K562 (cell line): ENCODE data around the gene CD52. TPM values are rescaled to one million over a fixed set of nuclear protein-coding genes. Genes with fewer than 3 reads are reported as not detected.

Source experiments
- CHCHD3 ChIP-seq: fragments of 250-450 bp; sonication (Bioruptor Pico); IDR thresholded peaks from 2 replicates; pipeline ENCODE4 v2.1.2; 2022; ENCODE audit warnings: mild to moderate bottlenecking
- CREBBP ChIP-seq: IDR thresholded peaks from one replicate; pipeline ENCODE4 v1.6.1; 2012; ENCODE audit warnings: low read depth, mild to moderate bottlenecking, control low read depth, inconsistent platforms, low read length
- GATAD2A ChIP-seq: fragments of 450-650 bp; IDR thresholded peaks from 2 replicates; pipeline ENCODE4 v1.6.1; 2017
- HDAC8 ChIP-seq: fragments of 450-650 bp; IDR thresholded peaks from 2 replicates; pipeline ENCODE4 v1.6.1; 2016; ENCODE audit warnings: mild to moderate bottlenecking, missing genetic modification characterization, moderate library complexity, missing compliant biosample characterization
- HEY1 ChIP-seq: fragments of 250-450 bp; sonication (Bioruptor Pico); IDR thresholded peaks from 2 replicates; pipeline ENCODE4 v1.5.0; 2020; ENCODE audit warnings: mild to moderate bottlenecking, moderate library complexity, borderline replicate concordance
- HMGN3 ChIP-seq: IDR thresholded peaks from 2 replicates; pipeline ENCODE4 v1.6.1; 2011; ENCODE audit warnings: borderline replicate concordance, low read depth, mild to moderate bottlenecking, mixed read lengths, low read length; ENCODE audit not compliant: insufficient read length; ENCODE audit errors: extremely low read depth
- KLF10 ChIP-seq: fragments of 250-450 bp; sonication (Bioruptor Pico); IDR thresholded peaks from 2 replicates; pipeline ENCODE4 v1.6.1; 2021; ENCODE audit warnings: matching md5 sums
- MAFG ChIP-seq: fragments of 450-650 bp; conservative IDR thresholded peaks from 2 replicates; pipeline ENCODE4 v1.6.1; 2016; ENCODE audit warnings: missing genetic modification characterization, missing compliant biosample characterization
- MCM7 ChIP-seq, 2 experiments: fragments of 450-650 bp; IDR thresholded peaks; 2 replicates each; pipeline ENCODE4 v1.6.1; 2016 to 2018
- MTA3 ChIP-seq: fragments of 450-650 bp; formaldehyde crosslinking; IDR thresholded peaks from 2 replicates; pipeline ENCODE4 v1.6.1; 2017; ENCODE audit warnings: mild to moderate bottlenecking, borderline replicate concordance
- MYC ChIP-seq, 2 experiments: fragments of 250-450 bp in 1 of 2; sonication (Bioruptor Pico) in 1 of 2; IDR thresholded peaks; 2 replicates each; pipeline versions ENCODE4 v1.5.1 to v1.6.1; 2012 to 2021; ENCODE audit warnings: low read depth in 2 of 2, borderline replicate concordance in 1 of 2, improper control_type of control experiment in 1 of 2, low read length in 1 of 2, mild to moderate bottlenecking in 1 of 2, moderate library complexity in 1 of 2
- NFATC3 ChIP-seq: fragments of 450-650 bp; IDR thresholded peaks from 2 replicates; pipeline ENCODE4 v1.6.1; 2017; ENCODE audit warnings: mild to moderate bottlenecking
- PHTF2 ChIP-seq: fragments of 250-450 bp; sonication (Bioruptor Pico); IDR thresholded peaks from 2 replicates; pipeline ENCODE4 v1.5.0; 2021; ENCODE audit warnings: mild to moderate bottlenecking
- PPARD ChIP-seq: fragments of 250-450 bp; sonication (Bioruptor Pico); IDR thresholded peaks from 2 replicates; pipeline ENCODE4 v1.8.0; 2022; ENCODE audit warnings: inconsistent platforms, mild to moderate bottlenecking, moderate library complexity
- TARDBP ChIP-seq: fragments of 450-650 bp; IDR thresholded peaks from 2 replicates; pipeline ENCODE4 v1.6.1; 2016
- THAP7 ChIP-seq: fragments of 250-450 bp; sonication (Bioruptor Pico); IDR thresholded peaks from 2 replicates; pipeline ENCODE4 v1.5.0; 2021
- TRIM24 ChIP-seq, 2 experiments: fragments of 450-650 bp; IDR thresholded peaks; 2 replicates each; pipeline ENCODE4 v1.6.1; 2016
- ZBTB7A ChIP-seq: IDR thresholded peaks from 2 replicates; pipeline ENCODE4 v1.6.1; 2011; ENCODE audit warnings: low read depth, mild to moderate bottlenecking, low read length, moderate library complexity, borderline replicate concordance; ENCODE audit not compliant: control insufficient read depth
- ZFP30 ChIP-seq: fragments of 250-450 bp; sonication (Bioruptor Pico); IDR thresholded peaks from 2 replicates; pipeline ENCODE4 v1.8.0; 2022; ENCODE audit warnings: moderate library complexity, mild to moderate bottlenecking, inconsistent platforms, borderline replicate concordance
- ZKSCAN3 ChIP-seq: fragments of 250-450 bp; sonication (Bioruptor Pico); IDR thresholded peaks from 2 replicates; pipeline ENCODE4 v1.4.0; 2020
- ZNF239 ChIP-seq: fragments of 250-450 bp; sonication (Bioruptor Pico); IDR thresholded peaks from 2 replicates; pipeline ENCODE4 v1.4.0; 2020; ENCODE audit warnings: mild to moderate bottlenecking
- ZNF280A ChIP-seq: fragments of 450-650 bp; IDR thresholded peaks from 2 replicates; pipeline ENCODE4 v1.6.1; 2018; ENCODE audit warnings: mild to moderate bottlenecking, low read depth; ENCODE audit not compliant: partially characterized antibody
- ZNF561 ChIP-seq: fragments of 450-650 bp; formaldehyde crosslinking; conservative IDR thresholded peaks from 2 replicates; pipeline ENCODE4 v1.4.0; 2020; ENCODE audit warnings: mild to moderate bottlenecking, moderate library complexity
- ZNF75A ChIP-seq: fragments of 450-650 bp; formaldehyde crosslinking; IDR thresholded peaks from 2 replicates; pipeline ENCODE4 v1.4.0; 2020; ENCODE audit warnings: mild to moderate bottlenecking
- ZNF79 ChIP-seq: fragments of 250-450 bp; sonication (Bioruptor Pico); IDR thresholded peaks from 2 replicates; pipeline ENCODE4 v1.4.0; 2020; ENCODE audit warnings: low read depth, mild to moderate bottlenecking, moderate library complexity
- polyA plus RNA-seq, 8 experiments: library from polyadenylated mRNA; depleted of rRNA in 4 of 8; stranded (reverse) in 5 of 8; unstranded in 3 of 8; fragments of >200 nt; fragmentation: Nextera tagmentation in 2 of 8; fragmentation: Illumina TruSeq in 1 of 8; extraction: Ambion mirVana in 2 of 8; extraction: Trizol in 1 of 8; gene quantifications; 2 replicates each; pipeline versions ENCODE4 v1.2.1 to v1.2.3, GENCODE V29; 2011 to 2014; ENCODE audit warnings: inconsistent platforms in 1 of 8, missing spikeins in 1 of 8
- total RNA-seq, 7 experiments: library from RNA; depleted of rRNA in 6 of 7; stranded (reverse); fragments of >200 nt in 6 of 7; fragmentation: Illumina TruSeq in 2 of 7; extraction: Trizol in 2 of 7; gene quantifications; 2 replicates each; pipeline versions ENCODE4 v1.2.1 to v1.2.3, GENCODE V29; 2011 to 2021; ENCODE audit warnings: low replicate concordance in 1 of 7
- TF ChIP-seq, protein P1 (sequence below): fragments of 250-450 bp; sonication (Bioruptor Pico); IDR thresholded peaks from 2 replicates; pipeline ENCODE4 v1.8.0; 2022; ENCODE audit warnings: moderate library complexity, mild to moderate bottlenecking, inconsistent platforms
- TF ChIP-seq, protein P2 (sequence below): sonication (generic); formaldehyde crosslinking; IDR thresholded peaks from 2 replicates; pipeline ENCODE4 v1.9.0; 2022; ENCODE audit warnings: mild to moderate bottlenecking, missing genetic modification reagents

CD52 gene
- total and polyA plus RNA-seq, 9 of the 15 experiments (the other 6 are each of a cell fraction or from before 2014, with no cell fraction given): 34.9 to 488 (median 173) TPM

DNA sequence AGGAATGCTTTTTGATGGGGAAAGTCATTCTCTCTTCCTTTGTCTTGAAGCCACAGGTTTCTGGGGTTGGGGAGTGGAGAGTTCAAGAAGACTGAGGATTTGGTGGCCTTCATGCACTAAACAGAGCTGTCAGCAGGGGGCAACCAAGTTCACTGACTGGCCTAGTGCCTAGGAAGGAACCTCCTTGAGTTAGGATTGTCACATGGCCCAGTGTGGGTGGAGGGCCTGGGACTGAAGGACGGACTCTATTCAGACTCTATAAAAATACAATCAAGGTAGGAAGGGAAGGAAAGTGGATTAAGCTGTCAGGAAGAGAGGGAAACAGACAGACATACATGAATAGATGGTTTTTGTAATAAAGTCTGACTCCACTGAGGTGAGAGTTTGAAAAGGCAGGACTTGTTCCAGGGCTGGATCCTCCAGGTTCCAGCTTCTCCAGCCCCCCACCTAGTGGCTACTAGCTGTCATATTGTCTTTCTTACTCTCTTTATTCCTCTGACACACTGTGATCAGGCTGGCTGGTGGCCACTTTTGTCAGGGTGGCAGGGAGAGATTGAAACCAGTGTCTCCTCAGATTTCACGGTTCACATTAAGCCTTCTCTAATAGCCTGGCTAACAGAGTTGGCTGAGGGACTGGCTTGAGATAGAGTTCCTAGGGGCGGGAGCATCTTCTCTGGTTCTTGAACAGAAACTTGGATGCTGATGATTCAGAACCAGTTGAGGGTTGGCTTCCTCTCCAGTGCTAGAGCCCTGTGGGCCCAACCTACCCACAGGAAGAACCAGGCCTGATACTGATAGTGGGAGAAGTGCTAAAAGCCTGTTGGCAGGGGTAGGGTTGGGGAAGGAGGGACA lies 42.0 kb upstream of the CD52 start (continued):
- no peak for TF ChIP-seq HMGN3
- no peak for TF ChIP-seq ZNF280A
- no peak for TF ChIP-seq HDAC8 (tag)
- no peak; the same call in none of the 2 replicates for TF ChIP-seq MTA3
- no peak for TF ChIP-seq ZNF79 (CRISPR knock-in tag)
- no peak for TF ChIP-seq PPARD (CRISPR knock-in tag)
- TF ChIP-seq MAFG: no peak
- TF ChIP-seq KLF10 (CRISPR knock-in tag): no peak
- no peak for TF ChIP-seq THAP7 (CRISPR knock-in tag)
- TF ChIP-seq MCM7 (IDR thresholded peaks at IDR 0.05): no peak
- TF ChIP-seq PHTF2 (CRISPR knock-in tag): no peak
- 0 out of 2 replicates have a peak, but pooled peaks have one; percentile 9 for TF ChIP-seq ZNF75A (CRISPR knock-in tag)
- TF ChIP-seq NFATC3: no peak
- TF ChIP-seq ZBTB7A: no peak
- no peak; the same call in 1 of the 2 replicates for TF ChIP-seq TARDBP
- no peak; a peak in 1 of 4 replicates for TF ChIP-seq TRIM24 (IDR thresholded peaks at IDR 0.05)
- peak; percentile 89 for TF ChIP-seq MYC (IDR thresholded peaks at IDR 0.05; ENCODE audit: low read depth, low read length)
- no peak for TF ChIP-seq MYC (CRISPR knock-in tag; IDR thresholded peaks at IDR 0.05; ENCODE audit: borderline replicate concordance, low read depth)
- TF ChIP-seq CHCHD3 (CRISPR knock-in tag): no peak
- TF ChIP-seq ZKSCAN3 (CRISPR knock-in tag): no peak
- TF ChIP-seq, protein P1, sequence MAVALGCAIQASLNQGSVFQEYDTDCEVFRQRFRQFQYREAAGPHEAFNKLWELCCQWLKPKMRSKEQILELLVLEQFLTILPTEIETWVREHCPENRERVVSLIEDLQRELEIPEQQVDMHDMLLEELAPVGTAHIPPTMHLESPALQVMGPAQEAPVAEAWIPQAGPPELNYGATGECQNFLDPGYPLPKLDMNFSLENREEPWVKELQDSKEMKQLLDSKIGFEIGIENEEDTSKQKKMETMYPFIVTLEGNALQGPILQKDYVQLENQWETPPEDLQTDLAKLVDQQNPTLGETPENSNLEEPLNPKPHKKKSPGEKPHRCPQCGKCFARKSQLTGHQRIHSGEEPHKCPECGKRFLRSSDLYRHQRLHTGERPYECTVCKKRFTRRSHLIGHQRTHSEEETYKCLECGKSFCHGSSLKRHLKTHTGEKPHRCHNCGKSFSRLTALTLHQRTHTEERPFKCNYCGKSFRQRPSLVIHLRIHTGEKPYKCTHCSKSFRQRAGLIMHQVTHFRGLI: no peak
- no peak for TF ChIP-seq ZFP30
- no peak for TF ChIP-seq ZNF561 (CRISPR knock-in tag)
- TF ChIP-seq CREBBP: no peak
- TF ChIP-seq HEY1 (CRISPR knock-in tag): 0 out of 2 replicates have a peak, but pooled peaks have one; percentile 5
- TF ChIP-seq, protein P2, sequence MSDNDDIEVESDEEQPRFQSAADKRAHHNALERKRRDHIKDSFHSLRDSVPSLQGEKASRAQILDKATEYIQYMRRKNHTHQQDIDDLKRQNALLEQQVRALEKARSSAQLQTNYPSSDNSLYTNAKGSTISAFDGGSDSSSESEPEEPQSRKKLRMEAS (CRISPR knock-in tag): peak; percentile 43; the same call in 1 of the 2 replicates
- no peak for TF ChIP-seq GATAD2A
- no peak for TF ChIP-seq ZNF239 (CRISPR knock-in tag)
